CD14-positive monocyte (primary cell): ENCODE results near the gene TNFAIP1. TPM values are rescaled to one million over a fixed set of nuclear protein-coding genes. Genes with fewer than 3 reads are reported as not detected.

Source experiments
- DNase-seq, 3 donors: peaks; one replicate each; pipeline ENCODE4 v3.0.0-alpha.2; 2011 to 2022
- H2AFZ ChIP-seq: 2 replicates; pipeline ENCODE4 v1.6.0; 2012; ENCODE audit warnings: mild to moderate bottlenecking, low read depth, low read length, inconsistent platforms; ENCODE audit not compliant: insufficient read depth, poor library complexity, severe bottlenecking
- H3K27ac ChIP-seq, 2 donors: 1 replicate in 1 of 2; 2 replicates in 1 of 2; pipeline ENCODE4 v1.5.1; 2012 to 2013; ENCODE audit warnings: low read length in 2 of 2, control low read depth in 1 of 2, inconsistent platforms in 1 of 2, low read depth in 1 of 2, mild to moderate bottlenecking in 1 of 2
- H3K27me3 ChIP-seq, 2 donors: one replicate each; pipeline versions ENCODE4 v1.6.0 to v1.6.1; 2011 to 2013; ENCODE audit warnings: low read length in 2 of 2; ENCODE audit not compliant: control insufficient read depth in 2 of 2, insufficient read depth in 2 of 2
- H3K36me3 ChIP-seq, 2 donors: replicated peaks in 1 of 2; 1 replicate in 1 of 2; 2 replicates in 1 of 2; pipeline versions ENCODE4 v1.5.1 to v1.6.1; 2012 to 2013; ENCODE audit warnings: low read length in 2 of 2, control low read depth in 1 of 2, inconsistent platforms in 1 of 2, mild to moderate bottlenecking in 1 of 2; ENCODE audit not compliant: insufficient read depth in 2 of 2, control insufficient read depth in 1 of 2
- H3K4me1 ChIP-seq, 2 donors: 1 replicate in 1 of 2; 2 replicates in 1 of 2; pipeline versions ENCODE4 v1.5.1 to v1.6.1; 2012 to 2013; ENCODE audit warnings: low read length in 2 of 2, control low read depth in 1 of 2, inconsistent platforms in 1 of 2, mild to moderate bottlenecking in 1 of 2, moderate library complexity in 1 of 2; ENCODE audit not compliant: insufficient read depth in 2 of 2, control insufficient read depth in 1 of 2
- H3K4me2 ChIP-seq: replicated peaks from 2 replicates; pipeline ENCODE3; 2012; ENCODE audit warnings: low read length, moderate library complexity, mild to moderate bottlenecking; ENCODE audit not compliant: poor library complexity, severe bottlenecking; ENCODE audit errors: extremely low read depth
- H3K4me3 ChIP-seq, 3 experiments: fragments of 200-600 bp in 1 of 3; sonication (generic) in 1 of 3; replicated peaks in 1 of 3; 1 replicate in 2 of 3; 2 replicates in 1 of 3; pipeline ENCODE4 v1.5.1; 2011 to 2013; ENCODE audit warnings: low read length in 3 of 3, mild to moderate bottlenecking in 3 of 3, control low read depth in 2 of 3, low read depth in 2 of 3, inconsistent platforms in 1 of 3, moderate library complexity in 1 of 3
- H3K79me2 ChIP-seq: 2 replicates; pipeline ENCODE4 v1.6.0; 2012; ENCODE audit warnings: mild to moderate bottlenecking, control low read depth, inconsistent platforms, low read length, moderate library complexity; ENCODE audit not compliant: insufficient read depth
- H3K9ac ChIP-seq: 2 replicates; pipeline ENCODE4 v1.6.0; 2017; ENCODE audit warnings: low read length, mild to moderate bottlenecking; ENCODE audit not compliant: insufficient read depth, poor library complexity, severe bottlenecking
- H3K9me3 ChIP-seq, 2 donors: replicated peaks in 1 of 2; 1 replicate in 1 of 2; 2 replicates in 1 of 2; pipeline versions ENCODE4 v1.5.1 to v1.6.1; 2012 to 2013; ENCODE audit warnings: low read length in 2 of 2, control low read depth in 1 of 2; ENCODE audit not compliant: control insufficient read depth in 1 of 2, insufficient read depth in 1 of 2
- H4K20me1 ChIP-seq: 2 replicates; pipeline ENCODE4 v1.6.0; 2012; ENCODE audit warnings: mild to moderate bottlenecking, low read length, control low read depth, moderate library complexity; ENCODE audit not compliant: insufficient read depth
- H3K27ac Mint-ChIP-seq, 7 donors: one replicate each; pipeline ENCODE4 v1.8.0; 2020; ENCODE audit warnings: mild to moderate bottlenecking in 7 of 7, mixed read lengths in 7 of 7, moderate library complexity in 6 of 7, inconsistent platforms in 2 of 7
- H3K27me3 Mint-ChIP-seq, 3 donors: one replicate each; pipeline ENCODE4 v1.8.0; 2021 to 2022; ENCODE audit warnings: low read depth in 3 of 3, mild to moderate bottlenecking in 3 of 3, mixed read lengths in 3 of 3, moderate library complexity in 3 of 3, inconsistent platforms in 1 of 3
- H3K36me3 Mint-ChIP-seq, 2 donors: one replicate each; pipeline ENCODE4 v1.8.0; 2020; ENCODE audit warnings: mixed read lengths in 2 of 2, inconsistent platforms in 1 of 2, mild to moderate bottlenecking in 1 of 2
- H3K4me1 Mint-ChIP-seq: one replicate; pipeline ENCODE4 v1.8.0; 2020; ENCODE audit warnings: mild to moderate bottlenecking, mixed read lengths
- H3K4me3 Mint-ChIP-seq, 2 donors: one replicate each; pipeline ENCODE4 v1.8.0; 2020; ENCODE audit warnings: mild to moderate bottlenecking in 2 of 2, mixed read lengths in 2 of 2, moderate library complexity in 1 of 2
- H3K9me3 Mint-ChIP-seq, 7 donors: one replicate each; pipeline ENCODE4 v1.8.0; 2020 to 2022; ENCODE audit warnings: mixed read lengths in 7 of 7, mild to moderate bottlenecking in 6 of 7, moderate library complexity in 6 of 7, inconsistent platforms in 2 of 7
- CTCF ChIP-seq: fragments of 200-600 bp; IDR thresholded peaks from one replicate; pipeline ENCODE4 v1.8.0; 2022; ENCODE audit warnings: antibody characterized with exemption, mild to moderate bottlenecking
- WGBS: methylation state at CpG from one replicate; pipeline ENCODE4 v1.1.5; 2013; ENCODE audit warnings: missing lambda C conversion rate; ENCODE audit not compliant: insufficient coverage; 5-methylcytosine and 5-hydroxymethylcytosine counted together
- intact Hi-C, 2 donors: fragments of 100-400 bp; cut with micrococcal nuclease; formaldehyde crosslinking; loops; one replicate each; pipeline versions ENCODE4 v1.15.0 to v1.15.1; 2023
- polyA plus RNA-seq, 3 donors: library from polyadenylated mRNA; depleted of rRNA in 1 of 3; unstranded in 2 of 3; stranded (reverse) in 1 of 3; fragments of 300-500 nt in 2 of 3; fragments of >200 nt in 1 of 3; fragmentation: Illumina TruSeq in 2 of 3; gene quantifications; 1 replicate in 2 of 3; 2 replicates in 1 of 3; pipeline ENCODE4 v1.2.3, GENCODE V29; 2012 to 2021

The TNFAIP1 gene
- polyA plus RNA-seq, 3 donors = 7.2 to 9.5 (median 9.4) TPM

- no peak overlapping the region for H3K4me3 ChIP-seq
- H3K4me1 ChIP-seq = no peaks in the 10 kb centered on the region
- no peaks in the 10 kb centered on the region for H3K27me3 ChIP-seq
- Mint-ChIP-seq H3K27me3 (no peaks in the 10 kb centered on the region), H3K4me1 (no peaks in the 10 kb centered on the region), H3K4me3 (no peak overlapping the region), H3K9me3 (no peaks in the 10 kb centered on the region), H3K36me3 (peaks cover 85 to 99% of the 10 kb centered on the region in 2 donors), H3K27ac (no peak overlapping the region)
- peaks cover 94 to 98% of the 10 kb centered on the region in 2 donors for H3K36me3 ChIP-seq
- DNase-seq = no peak
- TF ChIP-seq CTCF = no peak
- H2AFZ ChIP-seq = no peak overlapping the region
- no peaks in the 10 kb centered on the region for H4K20me1 ChIP-seq
- no peaks in the 10 kb centered on the region for H3K79me2 ChIP-seq
- H3K9me3 ChIP-seq = no peaks in the 10 kb centered on the region
- H3K4me2 ChIP-seq = no peak overlapping the region
- intact Hi-C loops = no loop called here
- no peak overlapping the region for H3K9ac ChIP-seq
- 100% methylated on average over 1 of the region's 2 CpGs for WGBS
- no peak overlapping the region for H3K27ac ChIP-seq
Measured at GRCh38 chr17:28346199-28346580, 10.6 kb downstream of the TNFAIP1 start.

GRCh38 chr17:28346746-28347246, 11.2 kb downstream of the TNFAIP1 start:
- H3K36me3 Mint-ChIP-seq = peaks cover 85 to 99% of the 10 kb centered on the region in 2 donors
- H3K9ac ChIP-seq = no peak overlapping the region

More at GRCh38 chr17:28346746-28347246, 11.2 kb downstream of the TNFAIP1 start:
- TF ChIP-seq CTCF = no peak
- Histone ChIP-seq H3K4me2 (no peak overlapping the region), H2AFZ (no peak overlapping the region), H3K4me3 (no peak overlapping the region), H3K27ac (no peak overlapping the region), H3K4me1 (no peaks in the 10 kb centered on the region), H3K79me2 (no peaks in the 10 kb centered on the region), H3K9me3 (no peaks in the 10 kb centered on the region), H3K27me3 (no peaks in the 10 kb centered on the region), H3K36me3 (peaks cover 94 to 98% of the 10 kb centered on the region in 2 donors), H4K20me1 (no peaks in the 10 kb centered on the region)
- H3K4me1 Mint-ChIP-seq = no peaks in the 10 kb centered on the region
- no peaks in the 10 kb centered on the region for H3K9me3 Mint-ChIP-seq
- intact Hi-C loops = no loop called here
- 100% methylated on average over 1 of the region's 7 CpGs for WGBS
- peak overlapping the region in 1 of 7 donors; percentile 54 for H3K27ac Mint-ChIP-seq
- no peak for DNase-seq
- H3K4me3 Mint-ChIP-seq = no peak overlapping the region
- H3K27me3 Mint-ChIP-seq = no peaks in the 10 kb centered on the region
